ENCODE measurements around the gene ACTR6.

DNA sequence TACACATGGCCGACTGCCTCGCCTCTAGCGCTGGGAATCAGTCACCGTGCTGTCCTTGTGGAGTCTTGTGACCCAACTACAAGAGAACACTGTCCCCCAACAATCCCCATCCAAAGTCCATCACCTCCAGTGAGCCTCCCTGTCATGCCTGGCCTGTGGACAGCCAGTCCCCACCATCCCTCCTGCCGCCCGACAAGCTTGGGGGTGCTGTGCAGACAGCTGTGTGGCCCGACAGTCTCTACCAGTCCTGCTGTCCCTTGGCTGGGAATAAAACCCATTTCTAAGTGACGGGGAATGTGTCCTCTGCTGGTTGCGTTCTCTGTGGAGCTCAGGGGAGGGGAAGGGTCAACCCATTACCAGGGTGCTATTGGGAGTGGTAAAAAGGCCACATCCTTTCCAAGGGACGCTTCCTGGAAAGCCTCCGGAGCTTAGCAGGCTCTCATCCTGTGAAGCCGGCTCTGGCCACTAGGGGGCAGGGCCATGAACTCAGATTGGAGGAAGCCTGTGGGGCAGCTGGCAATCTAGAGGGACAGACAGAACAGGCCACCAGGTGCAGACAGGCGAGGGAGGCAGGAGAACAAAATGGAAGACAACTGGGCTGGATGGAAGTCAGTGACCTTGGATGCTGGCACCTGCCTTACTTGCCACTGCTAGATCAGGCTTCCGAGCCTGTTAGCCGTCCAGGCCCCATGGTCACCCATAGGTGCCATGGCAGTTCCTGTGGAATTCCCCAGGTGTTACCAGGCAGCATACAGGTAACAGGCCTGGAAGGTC is 46.0 kb upstream of the ACTR6 start:
- peak; percentile 17 to 71 (median 35) for TF ChIP-seq CTCF (IDR thresholded peaks at IDR 0.05)
- TF ChIP-seq POLR2A (IDR thresholded peaks at IDR 0.05) = no peak

Data from testis (tissue), 2 donors.